Keratinocyte (primary cell): ENCODE data around the gene DACT1.

ENCODE experiments used
- CTCF ChIP-seq, 3 experiments: IDR thresholded peaks in 1 of 3; conservative IDR thresholded peaks in 1 of 3; optimal IDR thresholded peaks in 1 of 3; 2 replicates in 2 of 3; 3 replicates in 1 of 3; pipeline versions ENCODE3 to v1.5.1; 2011; ENCODE audit warnings: low read length in 3 of 3, mild to moderate bottlenecking in 3 of 3, moderate library complexity in 2 of 3, control low read depth in 1 of 3, inconsistent platforms in 1 of 3; ENCODE audit not compliant: insufficient read depth in 2 of 3; ENCODE audit errors: extremely low read depth in 1 of 3
- EZH2 ChIP-seq: IDR thresholded peaks from one replicate; pipeline ENCODE4 v1.6.1; 2012; ENCODE audit warnings: inconsistent platforms, mild to moderate bottlenecking, low read length, moderate library complexity

GRCh38 chr14:58656671-58657411 lies 19.1 kb downstream of the DACT1 start:
- no peak for TF ChIP-seq CTCF (optimal IDR thresholded peaks at IDR 0.05 in 1 of 3, IDR thresholded peaks at IDR 0.05 in 1 of 3, conservative IDR thresholded peaks at IDR 0.05 in 1 of 3; ENCODE audit: extremely low read depth in 1 of 3, insufficient read depth in 2 of 3, low read length in 3 of 3)
- no peak for TF ChIP-seq EZH2
